ENCODE results near the gene SPTBN2. TPM values are rescaled to one million over a fixed set of nuclear protein-coding genes. Genes with fewer than 3 reads are reported as not detected.

SPTBN2 gene
- total and polyA plus RNA-seq, 2 of the 8 experiments (the other 6 are each of a cell fraction or from before 2014, with no cell fraction given): 19.1 to 69.0 TPM

DNA sequence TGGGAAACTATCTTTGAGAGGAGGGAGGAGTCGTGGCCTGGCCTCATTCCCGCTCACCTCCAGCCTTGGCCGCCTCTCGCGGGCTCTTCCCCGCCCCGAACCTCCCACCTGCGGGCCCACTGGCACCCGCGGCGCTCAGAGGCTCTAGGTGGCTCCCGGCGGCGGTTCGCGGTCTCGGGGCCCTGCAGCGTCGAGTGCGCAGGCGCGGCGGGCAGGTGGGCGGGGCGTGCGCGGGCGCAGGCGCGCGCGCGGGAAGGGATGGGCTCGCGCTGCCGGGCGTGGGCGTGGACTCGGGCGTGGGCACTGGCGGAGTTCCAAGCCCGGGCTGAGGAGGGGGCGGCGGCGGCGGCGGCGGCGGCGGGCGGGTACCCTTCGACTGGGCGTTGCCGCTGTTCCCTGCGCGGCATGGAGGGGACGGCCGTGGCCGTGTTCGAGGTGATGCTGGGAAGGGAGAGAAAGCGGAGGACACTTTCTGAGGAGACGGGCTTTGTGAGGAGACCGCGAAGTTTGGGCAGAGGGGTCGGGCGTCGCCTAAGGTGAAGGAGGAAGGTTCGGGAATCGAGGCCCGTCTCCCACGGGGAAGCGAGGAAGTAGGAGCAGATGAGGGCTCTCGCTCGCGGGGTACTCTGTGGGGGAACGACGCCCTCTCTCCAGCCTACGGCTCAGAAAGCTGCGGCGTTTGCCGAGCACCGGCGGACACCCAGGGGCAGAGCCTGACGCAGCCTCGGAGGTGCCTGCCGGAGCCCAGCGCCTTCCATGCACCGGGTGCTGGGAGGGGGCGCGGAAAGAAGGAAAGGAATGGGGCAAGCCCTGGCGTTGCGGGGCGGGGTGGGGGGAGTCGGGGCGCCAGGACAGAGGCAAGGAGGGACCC lies 15.7 kb upstream of the SPTBN2 start (continued):
- TF ChIP-seq, protein P1, sequence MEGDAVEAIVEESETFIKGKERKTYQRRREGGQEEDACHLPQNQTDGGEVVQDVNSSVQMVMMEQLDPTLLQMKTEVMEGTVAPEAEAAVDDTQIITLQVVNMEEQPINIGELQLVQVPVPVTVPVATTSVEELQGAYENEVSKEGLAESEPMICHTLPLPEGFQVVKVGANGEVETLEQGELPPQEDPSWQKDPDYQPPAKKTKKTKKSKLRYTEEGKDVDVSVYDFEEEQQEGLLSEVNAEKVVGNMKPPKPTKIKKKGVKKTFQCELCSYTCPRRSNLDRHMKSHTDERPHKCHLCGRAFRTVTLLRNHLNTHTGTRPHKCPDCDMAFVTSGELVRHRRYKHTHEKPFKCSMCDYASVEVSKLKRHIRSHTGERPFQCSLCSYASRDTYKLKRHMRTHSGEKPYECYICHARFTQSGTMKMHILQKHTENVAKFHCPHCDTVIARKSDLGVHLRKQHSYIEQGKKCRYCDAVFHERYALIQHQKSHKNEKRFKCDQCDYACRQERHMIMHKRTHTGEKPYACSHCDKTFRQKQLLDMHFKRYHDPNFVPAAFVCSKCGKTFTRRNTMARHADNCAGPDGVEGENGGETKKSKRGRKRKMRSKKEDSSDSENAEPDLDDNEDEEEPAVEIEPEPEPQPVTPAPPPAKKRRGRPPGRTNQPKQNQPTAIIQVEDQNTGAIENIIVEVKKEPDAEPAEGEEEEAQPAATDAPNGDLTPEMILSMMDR (IDR thresholded peaks at IDR 0.05; ENCODE audit: control extremely low read depth in 1 of 3, insufficient read depth in 1 of 3, low read depth in 1 of 3, low read length in 3 of 3): no peak
- TF ChIP-seq EP300 (IDR thresholded peaks at IDR 0.05; ENCODE audit: borderline replicate concordance in 1 of 2, low read depth in 2 of 2, low read length in 2 of 2): no peak
- TF ChIP-seq RAD21 (IDR thresholded peaks at IDR 0.05 in 1 of 2, conservative IDR thresholded peaks at IDR 0.05 in 1 of 2; ENCODE audit: low read depth in 2 of 2, low read length in 2 of 2): no peak
- no peak for TF ChIP-seq SIRT6 (IDR thresholded peaks at IDR 0.05; ENCODE audit: low read length)
- TF ChIP-seq POU5F1 (IDR thresholded peaks at IDR 0.05; ENCODE audit: low read depth, low read length): no peak
- TF ChIP-seq, protein P2, sequence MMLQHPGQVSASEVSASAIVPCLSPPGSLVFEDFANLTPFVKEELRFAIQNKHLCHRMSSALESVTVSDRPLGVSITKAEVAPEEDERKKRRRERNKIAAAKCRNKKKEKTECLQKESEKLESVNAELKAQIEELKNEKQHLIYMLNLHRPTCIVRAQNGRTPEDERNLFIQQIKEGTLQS (IDR thresholded peaks at IDR 0.05; ENCODE audit: insufficient read depth, low read depth, low read length): no peak
- TF ChIP-seq KDM1A (IDR thresholded peaks at IDR 0.05; ENCODE audit: borderline replicate concordance, low read length): no peak
- TF ChIP-seq TAF1 (IDR thresholded peaks at IDR 0.05; ENCODE audit: low read depth, low read length): no peak
- TF ChIP-seq BCL11A (IDR thresholded peaks at IDR 0.05; ENCODE audit: low read depth in 2 of 2, low read length in 2 of 2): no peak
- no peak for TF ChIP-seq GABPA (IDR thresholded peaks at IDR 0.05; ENCODE audit: borderline replicate concordance, insufficient read depth, low read length)
- peak; percentile 60 for TF ChIP-seq PHF8 (conservative IDR thresholded peaks at IDR 0.05; ENCODE audit: low read depth, low read length)
- TF ChIP-seq USF2 (IDR thresholded peaks at IDR 0.05; ENCODE audit: low read length): no peak

Data from H1 (cell line).